ENCODE data around the gene REXO4.

- TF ChIP-seq EP300 (IDR thresholded peaks at IDR 0.05; ENCODE audit: low read depth) (no peak), POLR2A (IDR thresholded peaks at IDR 0.05) (no peak), POLR2AphosphoS5 (IDR thresholded peaks at IDR 0.05) (no peak)
- TF ChIP-seq, protein P1, sequence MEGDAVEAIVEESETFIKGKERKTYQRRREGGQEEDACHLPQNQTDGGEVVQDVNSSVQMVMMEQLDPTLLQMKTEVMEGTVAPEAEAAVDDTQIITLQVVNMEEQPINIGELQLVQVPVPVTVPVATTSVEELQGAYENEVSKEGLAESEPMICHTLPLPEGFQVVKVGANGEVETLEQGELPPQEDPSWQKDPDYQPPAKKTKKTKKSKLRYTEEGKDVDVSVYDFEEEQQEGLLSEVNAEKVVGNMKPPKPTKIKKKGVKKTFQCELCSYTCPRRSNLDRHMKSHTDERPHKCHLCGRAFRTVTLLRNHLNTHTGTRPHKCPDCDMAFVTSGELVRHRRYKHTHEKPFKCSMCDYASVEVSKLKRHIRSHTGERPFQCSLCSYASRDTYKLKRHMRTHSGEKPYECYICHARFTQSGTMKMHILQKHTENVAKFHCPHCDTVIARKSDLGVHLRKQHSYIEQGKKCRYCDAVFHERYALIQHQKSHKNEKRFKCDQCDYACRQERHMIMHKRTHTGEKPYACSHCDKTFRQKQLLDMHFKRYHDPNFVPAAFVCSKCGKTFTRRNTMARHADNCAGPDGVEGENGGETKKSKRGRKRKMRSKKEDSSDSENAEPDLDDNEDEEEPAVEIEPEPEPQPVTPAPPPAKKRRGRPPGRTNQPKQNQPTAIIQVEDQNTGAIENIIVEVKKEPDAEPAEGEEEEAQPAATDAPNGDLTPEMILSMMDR (IDR thresholded peaks at IDR 0.05): no peak
These were observed 17.5 kb downstream of the REXO4 start for GRCh38 chr9:133400292-133400691.

All from transverse colon (tissue), 4 donors.